Measurements from ENCODE around the gene STK32A. TPM values are rescaled to one million over a fixed set of nuclear protein-coding genes. Genes with fewer than 3 reads are reported as not detected.

Gene STK32A
- total RNA-seq, 1 experiment from 2014 or later = 0.23 TPM

DNA sequence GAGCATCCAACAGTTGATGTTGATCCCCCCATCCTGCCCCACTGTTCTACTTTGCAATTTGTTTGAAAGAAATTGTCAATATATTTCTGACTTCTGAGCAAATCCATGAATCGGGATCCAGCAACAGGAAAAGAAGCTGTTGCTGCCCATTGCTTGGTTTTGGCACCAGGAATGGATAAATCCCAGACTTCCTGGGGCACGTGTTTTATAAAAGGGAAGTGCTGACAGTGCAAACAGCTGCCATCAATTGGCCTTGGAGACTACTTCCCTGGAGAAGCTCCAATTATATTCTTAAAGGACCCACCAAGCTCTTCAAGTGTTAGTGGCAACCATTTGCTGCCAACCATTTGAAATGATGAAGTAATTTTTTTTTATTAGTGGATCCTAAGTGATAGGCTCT is 13.7 kb downstream of the STK32A start:
- peak; percentile 5 for DNase-seq (ENCODE audit: low read depth)

DNA sequence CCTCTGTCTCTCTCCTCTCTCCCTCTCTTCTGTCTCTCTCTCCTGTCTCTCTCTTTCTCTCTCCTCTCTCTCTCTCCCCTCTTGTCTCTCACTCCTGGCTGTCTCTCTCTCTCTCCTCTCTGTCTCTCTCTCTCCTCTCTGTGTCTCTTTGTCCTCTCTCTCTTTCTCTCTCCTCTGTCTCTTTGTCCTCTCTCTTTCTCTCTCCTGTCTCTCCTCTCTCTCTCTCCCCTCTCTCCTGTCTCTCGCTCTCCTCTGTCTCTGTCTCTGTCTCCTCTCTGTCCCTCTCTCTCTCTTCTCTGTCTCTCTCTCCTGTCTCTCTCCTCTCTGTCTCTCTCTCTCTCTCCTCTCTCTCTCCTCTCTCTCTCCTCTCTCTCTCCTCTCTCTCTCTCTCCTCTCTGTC is 25.0 kb downstream of the STK32A start:
- DNase-seq (ENCODE audit: low read depth) = no peak

GRCh38 chr5:147267082-147267832 is 32.4 kb downstream of the STK32A start:
- DNase-seq (ENCODE audit: low read depth) = no peak

DNA sequence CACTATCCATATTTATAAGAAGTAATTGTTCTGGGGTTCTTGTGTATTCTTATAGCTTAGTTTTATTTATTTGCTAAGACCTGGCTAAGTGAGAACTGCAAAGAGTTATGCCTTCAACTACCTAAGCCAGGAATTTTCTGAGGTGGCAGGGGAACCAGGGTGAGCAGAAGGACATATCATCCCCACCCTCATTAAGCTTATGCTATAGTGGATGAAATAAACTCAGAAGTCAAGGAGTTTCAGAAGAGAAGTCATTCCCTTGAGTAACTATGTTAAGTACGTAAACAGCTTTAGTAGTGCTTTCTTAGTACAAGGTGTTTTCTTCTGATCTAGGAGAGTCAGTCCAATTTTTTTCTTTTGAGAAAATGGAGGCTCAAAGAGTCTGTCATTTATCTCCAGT is 41.7 kb downstream of the STK32A start:
- no peak for DNase-seq (ENCODE audit: low read depth)

DNA sequence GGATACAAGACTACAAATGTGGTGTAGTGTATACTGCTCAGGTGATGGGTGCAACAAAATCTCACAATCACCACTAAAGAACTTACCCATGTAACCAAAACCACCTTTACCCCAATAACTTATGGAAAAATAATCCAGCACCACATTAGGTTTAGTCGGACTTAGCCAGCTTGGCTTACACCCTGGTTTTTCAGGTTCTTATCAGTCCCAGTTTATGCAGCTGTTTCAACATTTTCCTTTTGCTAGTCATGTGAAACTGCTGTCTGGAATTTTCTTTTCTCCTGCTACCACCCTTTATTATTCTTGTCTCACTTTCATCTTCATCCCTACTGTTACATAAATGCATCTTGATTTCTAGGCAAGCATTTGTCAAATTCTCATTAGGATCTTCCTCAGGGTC is 51.5 kb downstream of the STK32A start:
- DNase-seq (ENCODE audit: low read depth) = peak; percentile 24

- no peak for DNase-seq (ENCODE audit: low read depth)
Measured at GRCh38 chr5:147287110-147287509, 52.3 kb downstream of the STK32A start.

GRCh38 chr5:147290261-147290660 is 55.4 kb downstream of the STK32A start:
- no peak for DNase-seq (ENCODE audit: low read depth)

DNA sequence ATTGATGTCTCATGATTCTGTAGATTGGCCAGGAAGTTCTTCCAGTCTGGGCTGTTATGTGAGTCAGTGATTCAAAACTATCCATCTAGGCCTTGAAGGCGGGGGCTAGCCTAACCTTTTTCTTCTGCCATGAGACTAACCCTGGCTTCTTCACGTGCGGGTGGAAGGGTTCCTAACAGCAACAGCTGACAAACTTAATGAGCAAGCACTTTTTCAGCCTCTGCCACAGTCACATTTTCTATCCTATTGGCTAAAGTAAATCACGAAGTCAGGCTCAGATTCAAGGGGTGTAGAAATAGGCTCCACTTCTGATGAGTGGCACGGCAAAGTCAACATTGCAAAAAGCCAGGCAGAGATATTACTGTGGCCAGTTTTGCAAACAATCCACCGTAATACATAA is 68.4 kb downstream of the STK32A start:
- DNase-seq (ENCODE audit: low read depth) = no peak

- DNase-seq (ENCODE audit: low read depth) = peak; percentile 86
Measured at GRCh38 chr5:147303976-147304375, 69.2 kb downstream of the STK32A start.

- DNase-seq (ENCODE audit: low read depth) = no peak
Measured at GRCh38 chr5:147305147-147305546, 70.3 kb downstream of the STK32A start.

DNA sequence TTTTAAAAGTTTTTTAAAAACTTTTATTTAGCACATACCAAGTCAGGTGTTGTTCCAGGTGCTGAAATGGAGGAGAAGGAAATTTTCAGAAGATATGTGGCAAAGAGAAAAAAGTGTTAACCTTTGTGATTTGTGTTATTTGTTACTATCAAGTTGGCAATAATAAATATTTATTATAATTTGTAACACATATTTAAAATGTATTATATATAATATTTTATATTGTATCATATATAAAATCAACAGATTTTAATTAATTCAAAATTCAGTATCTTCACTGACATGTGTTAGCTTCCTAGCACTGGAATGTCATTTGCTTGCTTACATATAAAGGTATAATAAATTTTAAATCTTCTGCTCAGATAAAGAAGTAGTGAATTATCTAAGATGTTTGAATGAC is 71.5 kb downstream of the STK32A start:
- DNase-seq (ENCODE audit: low read depth) = no peak

DNA sequence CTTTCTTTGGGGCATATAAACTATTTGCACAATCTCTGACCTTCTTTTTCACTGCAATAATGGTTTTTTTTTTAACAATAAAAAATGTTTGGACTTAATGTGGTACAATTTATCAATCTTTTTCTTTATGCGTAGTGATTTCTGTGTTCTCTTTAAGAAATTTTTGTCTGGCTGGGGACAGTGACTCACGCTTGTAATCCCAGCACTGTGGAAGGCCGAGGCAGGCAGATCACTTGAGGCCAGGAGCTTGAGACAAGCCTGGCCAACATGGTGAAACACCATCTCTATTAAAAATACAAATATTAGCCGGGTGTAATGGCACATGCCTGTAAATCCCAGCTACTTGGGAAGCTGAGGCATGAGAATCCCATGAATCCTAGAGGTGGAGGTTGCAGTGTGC is 72.3 kb downstream of the STK32A start:
- DNase-seq (ENCODE audit: low read depth) = peak; percentile 58

DNA sequence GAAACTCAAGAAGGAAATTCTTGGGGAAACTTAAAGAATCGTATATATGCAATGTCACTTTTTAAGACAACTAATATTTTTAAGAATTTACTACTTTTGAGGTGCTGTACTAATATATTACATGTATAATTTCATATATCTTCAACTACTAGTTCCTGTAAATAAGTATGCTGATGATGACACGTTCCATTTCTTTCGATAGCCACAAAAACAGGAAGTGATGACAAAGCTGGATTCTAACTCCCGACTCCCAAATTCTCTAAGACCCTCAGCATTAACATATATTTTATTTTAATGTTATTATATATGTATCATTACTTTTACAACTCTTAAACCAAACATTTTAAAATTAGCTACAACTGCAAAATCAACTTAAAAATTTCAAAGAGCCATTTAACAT is 74.8 kb downstream of the STK32A start:
- DNase-seq (ENCODE audit: low read depth) = no peak

GRCh38 chr5:147310059-147310704 is 75.4 kb downstream of the STK32A start:
- DNase-seq (ENCODE audit: low read depth) = peak; percentile 90

DNA sequence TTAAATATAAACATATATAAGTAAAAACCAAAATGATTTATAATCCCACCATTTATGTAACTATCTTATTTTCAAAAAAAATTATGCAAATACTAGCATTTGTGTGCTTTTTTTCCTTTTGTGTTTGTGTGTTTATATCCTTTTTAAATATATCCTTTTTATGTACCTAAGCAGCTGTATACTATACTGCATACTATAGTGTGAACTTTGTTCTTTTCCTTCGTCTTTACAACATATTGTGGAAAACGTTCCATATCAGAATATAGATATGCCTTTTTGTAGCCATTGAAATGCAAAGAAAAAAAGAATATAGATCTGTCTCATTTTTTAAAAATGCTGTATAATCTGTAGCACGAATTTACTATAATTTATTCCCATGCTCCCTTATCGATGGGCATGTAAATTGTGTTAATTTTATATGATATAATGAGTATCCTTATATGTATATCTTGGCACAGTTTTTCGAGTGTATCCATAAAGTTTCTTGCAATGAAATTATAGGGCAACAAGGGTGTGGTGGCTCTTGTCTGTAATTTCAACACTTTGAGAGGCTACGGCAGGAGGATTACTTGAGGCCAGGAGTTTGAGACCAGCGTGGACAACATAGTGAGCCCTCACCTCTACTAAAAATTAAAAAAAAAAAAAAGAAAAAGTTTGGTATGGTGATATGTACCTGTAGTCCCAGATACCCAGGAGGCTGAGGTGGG is 83.3 kb downstream of the STK32A start:
- no peak for DNase-seq (ENCODE audit: low read depth)

DNA sequence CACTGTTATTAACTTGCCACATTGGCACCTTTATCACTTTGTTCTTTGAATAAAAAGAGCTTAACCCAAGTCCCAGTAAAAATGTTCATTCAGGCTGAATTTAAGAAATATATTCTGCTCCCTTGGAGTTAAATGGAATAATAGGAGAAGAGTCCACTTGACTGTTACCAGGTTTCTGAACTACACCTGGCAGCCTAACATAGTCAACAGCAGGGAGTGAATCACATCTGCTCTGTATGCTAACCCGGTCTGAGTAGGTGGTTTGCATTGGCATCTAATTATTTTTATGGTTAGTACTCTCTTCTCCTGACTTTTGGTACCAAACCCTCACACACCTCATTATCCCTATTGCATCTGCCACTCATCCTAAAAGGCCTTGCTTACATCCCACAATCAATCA is 86.7 kb downstream of the STK32A start:
- no peak for DNase-seq (ENCODE audit: low read depth)

GRCh38 chr5:147327421-147327820 is 92.6 kb downstream of the STK32A start:
- DNase-seq (ENCODE audit: low read depth) = no peak

- no peak for DNase-seq (ENCODE audit: low read depth)
Measured at GRCh38 chr5:147327905-147328304, 93.1 kb downstream of the STK32A start.

GRCh38 chr5:147332658-147333057 is 97.8 kb downstream of the STK32A start:
- DNase-seq (ENCODE audit: low read depth) = no peak

DNA sequence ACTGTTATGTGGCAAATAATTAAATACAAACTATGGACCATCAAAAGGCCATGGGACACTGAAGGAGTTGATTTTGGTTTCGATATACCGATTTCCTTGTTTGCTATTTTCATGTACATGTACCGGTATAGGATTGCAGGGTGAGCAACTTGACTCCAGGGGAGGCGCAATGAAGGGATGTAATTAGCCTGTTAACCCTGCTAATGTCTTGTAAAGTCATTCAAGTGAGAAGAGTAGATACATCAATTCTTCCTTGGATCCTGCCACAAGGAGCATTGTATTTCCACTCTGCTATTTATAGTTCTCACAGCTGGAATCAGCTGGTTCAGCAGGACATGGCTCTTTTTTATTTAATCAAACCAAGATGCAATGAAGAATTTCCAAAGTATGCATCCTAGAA is 102.0 kb downstream of the STK32A start:
- DNase-seq (ENCODE audit: low read depth) = no peak

- no peak for DNase-seq (ENCODE audit: low read depth)
Measured at GRCh38 chr5:147339313-147339712, 104.5 kb downstream of the STK32A start.

- DNase-seq (ENCODE audit: low read depth) = no peak
Measured at GRCh38 chr5:147340941-147341340, 106.1 kb downstream of the STK32A start.

DNA sequence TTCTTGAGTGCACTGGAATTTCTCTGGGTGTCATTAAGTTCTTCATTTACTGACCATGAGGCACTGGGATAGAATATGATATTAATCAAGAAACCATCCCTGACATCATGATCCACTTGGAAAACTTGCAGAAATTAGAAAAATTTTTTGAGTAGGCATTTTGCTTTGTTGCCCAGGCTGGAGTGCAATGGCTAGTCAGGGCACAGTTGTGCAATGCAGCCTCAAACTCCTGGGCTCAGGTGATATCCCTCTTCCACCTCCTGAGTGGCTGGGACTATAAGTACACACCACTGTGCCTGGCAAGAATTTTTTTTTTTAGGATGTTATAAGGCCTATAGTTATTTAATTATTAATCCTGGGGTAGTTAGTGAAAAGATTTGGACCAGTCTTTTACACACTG is 106.5 kb downstream of the STK32A start:
- no peak for DNase-seq (ENCODE audit: low read depth)
